Medulla oblongata (tissue), 1 donor: Measurements from ENCODE around the gene SETBP1.
"Not testable (repeated sequence)": the region's sequence is repeated elsewhere in the genome, so short reads cannot be mapped to it uniquely, and the experiment has no call there.

Experiments
- DNase-seq: peaks from one replicate; pipeline ENCODE4 v3.0.0-alpha.2; 2015; ENCODE audit errors: extremely low spot score

SETBP1 gene

DNA sequence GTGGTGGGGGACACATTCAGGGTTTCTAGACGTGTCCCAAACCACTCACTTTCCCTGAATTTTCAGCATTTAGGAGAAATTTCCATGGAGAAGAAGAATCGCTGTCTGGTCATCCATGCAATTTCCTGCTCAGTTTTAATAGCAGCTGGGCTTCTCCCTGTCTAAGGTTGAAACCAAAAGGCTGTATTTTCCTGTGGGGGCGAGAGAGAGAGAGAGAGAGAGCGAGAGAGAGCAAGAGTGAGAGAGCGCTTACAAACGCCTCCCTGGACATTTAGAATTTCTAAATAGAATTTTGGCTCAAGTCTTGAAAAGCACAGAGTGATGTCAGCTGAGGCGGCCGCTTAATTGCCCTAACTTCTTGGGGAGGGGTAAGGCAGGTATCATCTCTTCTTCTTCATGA lies 110.8 kb downstream of the SETBP1 start:
- DNase-seq, result no peak

GRCh38 chr18:44792456-44793061 lies 111.9 kb downstream of the SETBP1 start:
- no peak for DNase-seq

- DNase-seq, result no peak
Measured at GRCh38 chr18:44793194-44793593, 112.5 kb downstream of the SETBP1 start.

GRCh38 chr18:44793685-44794084 lies 113.0 kb downstream of the SETBP1 start:
- DNase-seq, result no peak

- DNase-seq, result no peak
Measured at GRCh38 chr18:44795241-44795640, 114.6 kb downstream of the SETBP1 start.

DNA sequence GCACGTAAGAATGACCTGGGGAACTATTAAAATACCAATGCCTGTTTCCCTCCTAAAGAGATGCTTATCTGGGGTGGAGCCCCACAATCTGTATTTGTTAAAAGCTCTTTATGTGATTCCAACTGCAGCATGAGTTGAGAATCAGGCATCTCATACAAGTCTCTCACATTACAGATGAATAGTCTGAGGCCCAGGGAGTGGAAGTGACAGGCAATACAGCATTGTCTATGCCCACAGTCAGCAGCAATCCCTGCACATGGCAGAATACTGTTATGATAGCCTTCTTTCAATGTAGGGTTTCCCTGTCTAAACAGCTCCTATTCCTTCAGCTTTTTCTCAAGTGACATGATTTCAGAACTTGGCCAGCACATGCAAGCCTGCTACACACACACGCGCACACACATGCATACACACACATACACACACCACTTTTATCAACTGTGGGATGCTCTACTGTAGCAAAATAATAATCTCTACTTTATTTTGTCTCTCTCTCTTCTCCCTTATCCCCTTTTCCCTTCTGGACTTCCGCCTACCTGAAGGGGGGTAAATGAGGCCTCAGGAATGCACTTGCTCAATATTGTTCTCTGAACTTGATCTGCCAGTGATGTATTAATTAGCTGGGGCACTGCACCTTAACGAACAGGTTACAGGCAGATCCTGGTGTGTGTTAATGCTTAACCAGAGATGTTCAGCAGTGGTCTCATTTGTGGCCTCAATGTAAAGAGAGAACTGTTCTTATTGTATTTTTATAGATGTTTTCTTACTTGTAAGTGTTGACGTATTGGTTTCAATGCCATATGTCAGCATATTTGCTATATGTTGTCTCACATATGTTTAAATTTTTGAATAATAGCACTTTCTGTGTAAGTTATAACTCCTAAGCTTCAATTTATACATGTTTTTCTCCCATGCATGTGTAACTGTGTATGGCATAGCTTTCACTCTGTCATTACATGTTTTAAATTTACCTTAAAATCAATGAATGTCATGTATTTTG lies 116.0 kb downstream of the SETBP1 start:
- peak; percentile 41 for DNase-seq

DNA sequence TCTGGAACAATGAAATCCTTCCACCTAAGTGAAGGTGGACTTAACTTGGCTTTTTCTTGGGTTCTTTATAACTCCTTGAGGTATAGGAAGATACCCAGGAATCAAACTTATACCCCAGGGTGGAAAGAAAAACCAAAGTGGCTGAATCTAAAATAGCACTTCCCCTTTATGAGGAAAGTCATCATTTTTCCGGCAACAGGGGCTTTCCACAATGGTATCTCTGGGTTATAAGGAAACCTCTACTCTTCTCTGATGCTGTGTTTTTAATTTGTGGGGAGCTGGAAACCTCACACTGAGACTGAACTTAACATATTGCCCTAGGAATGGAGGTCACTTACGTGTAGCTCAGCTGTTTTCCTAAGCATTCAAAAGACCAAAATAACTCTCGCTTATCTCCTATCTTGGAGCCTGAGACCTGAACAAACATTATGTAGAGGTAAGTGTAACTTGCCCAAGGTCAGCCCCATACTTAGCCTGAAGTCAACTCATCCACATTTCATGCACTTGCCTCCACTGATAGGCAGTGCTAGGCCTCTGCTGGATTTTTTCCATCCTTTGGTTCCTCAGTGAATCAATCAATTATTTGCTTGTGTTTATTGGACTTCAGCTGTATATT lies 117.9 kb downstream of the SETBP1 start:
- DNase-seq, result no peak

DNA sequence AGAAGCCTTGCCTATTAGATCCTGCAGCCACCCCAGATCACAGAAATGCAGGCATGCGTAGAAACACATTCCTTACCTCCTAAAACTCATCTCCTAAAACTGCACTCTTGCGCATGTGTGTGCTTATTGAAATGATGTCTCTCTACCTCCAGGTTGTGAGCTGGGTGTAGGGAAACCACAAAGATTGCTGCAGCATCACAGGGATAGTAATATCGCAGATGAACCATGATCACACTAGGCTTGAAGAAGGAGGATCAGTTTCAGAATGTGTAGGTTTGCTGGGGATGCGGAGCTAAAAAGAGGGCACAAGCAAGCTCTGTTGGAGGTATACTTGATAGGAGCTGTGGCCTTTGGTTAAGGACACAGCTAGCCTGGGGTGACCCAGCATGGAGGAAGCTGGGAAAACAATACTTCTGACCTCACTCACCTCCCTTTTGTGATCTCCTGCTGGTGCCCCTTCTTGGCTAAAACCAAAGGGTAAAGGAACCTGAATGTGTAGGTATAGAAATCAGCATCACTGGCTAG lies 118.8 kb downstream of the SETBP1 start:
- no peak for DNase-seq

- no peak for DNase-seq
Measured at GRCh38 chr18:44799907-44800421, 119.3 kb downstream of the SETBP1 start.

GRCh38 chr18:44800766-44801165 lies 120.1 kb downstream of the SETBP1 start:
- not testable (repeated sequence) for DNase-seq

- no peak for DNase-seq
Measured at GRCh38 chr18:44801781-44802180, 121.1 kb downstream of the SETBP1 start.

DNA sequence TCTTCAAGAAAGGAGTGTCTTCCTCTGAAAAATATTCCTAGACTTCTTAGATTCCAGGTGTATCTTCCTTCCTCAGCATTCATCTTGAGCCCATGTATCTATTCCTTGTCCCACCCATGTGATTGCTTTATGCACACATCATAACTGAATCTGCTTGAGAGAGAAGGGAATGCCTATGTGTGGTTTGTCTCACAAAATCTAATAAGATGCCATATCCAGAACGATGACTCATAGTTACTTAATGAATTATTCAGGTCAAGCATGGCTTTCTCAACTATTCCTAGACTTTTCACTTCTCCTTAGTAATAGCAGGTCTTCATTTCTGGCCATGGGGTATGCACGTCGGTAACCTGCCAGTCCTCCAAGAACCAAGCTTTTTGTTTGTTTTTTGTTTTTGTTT lies 121.8 kb downstream of the SETBP1 start:
- DNase-seq, result no peak

- no peak for DNase-seq
Measured at GRCh38 chr18:44803019-44803650, 122.4 kb downstream of the SETBP1 start.

GRCh38 chr18:44804033-44804432 lies 123.3 kb downstream of the SETBP1 start:
- no peak for DNase-seq

GRCh38 chr18:44805176-44805575 lies 124.5 kb downstream of the SETBP1 start:
- DNase-seq, result no peak

DNA sequence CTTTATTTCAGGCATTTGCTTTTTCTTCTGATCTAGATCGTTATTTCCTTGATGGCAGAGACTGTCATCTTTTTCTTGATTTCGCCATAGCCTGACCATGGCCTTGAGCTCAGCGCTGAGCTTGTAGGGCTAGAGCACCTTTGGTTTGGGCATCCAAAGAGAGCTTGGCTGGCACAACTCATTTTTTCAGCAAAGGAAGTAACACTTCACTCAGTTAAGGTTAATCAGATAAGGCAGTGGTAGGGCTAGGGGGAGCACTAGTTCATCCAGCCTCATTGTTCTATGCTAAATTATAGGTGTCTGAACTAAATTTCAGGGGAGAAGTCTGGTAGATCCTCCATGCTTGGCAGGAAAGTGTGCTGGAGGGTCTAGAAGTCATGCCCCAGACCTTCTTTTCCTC lies 125.0 kb downstream of the SETBP1 start:
- DNase-seq, result no peak

GRCh38 chr18:44807766-44808165 lies 127.1 kb downstream of the SETBP1 start:
- DNase-seq, result no peak

- DNase-seq, result no peak
Measured at GRCh38 chr18:44811572-44812125, 131.0 kb downstream of the SETBP1 start.

- DNase-seq, result no peak
Measured at GRCh38 chr18:44812426-44812825, 131.7 kb downstream of the SETBP1 start.

DNA sequence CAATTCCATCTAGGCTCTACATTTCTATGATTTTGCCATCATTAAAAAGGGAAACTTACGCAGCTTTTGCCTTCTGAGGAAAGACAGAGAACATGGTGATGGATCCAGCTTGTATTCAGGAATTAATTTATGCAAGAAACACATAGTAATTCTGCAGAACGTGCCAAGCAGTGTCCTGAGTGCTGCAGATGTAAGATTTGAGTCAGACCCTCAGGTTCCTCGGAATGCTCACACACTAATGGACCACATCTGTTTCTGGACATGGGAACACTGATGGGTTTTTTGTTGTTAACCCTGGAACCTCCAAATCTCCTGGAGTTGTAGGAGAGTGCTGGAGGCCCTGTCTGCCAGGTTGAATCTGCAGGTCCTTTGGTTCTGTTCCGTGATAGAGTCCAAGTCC lies 132.9 kb downstream of the SETBP1 start:
- DNase-seq, result no peak

DNA sequence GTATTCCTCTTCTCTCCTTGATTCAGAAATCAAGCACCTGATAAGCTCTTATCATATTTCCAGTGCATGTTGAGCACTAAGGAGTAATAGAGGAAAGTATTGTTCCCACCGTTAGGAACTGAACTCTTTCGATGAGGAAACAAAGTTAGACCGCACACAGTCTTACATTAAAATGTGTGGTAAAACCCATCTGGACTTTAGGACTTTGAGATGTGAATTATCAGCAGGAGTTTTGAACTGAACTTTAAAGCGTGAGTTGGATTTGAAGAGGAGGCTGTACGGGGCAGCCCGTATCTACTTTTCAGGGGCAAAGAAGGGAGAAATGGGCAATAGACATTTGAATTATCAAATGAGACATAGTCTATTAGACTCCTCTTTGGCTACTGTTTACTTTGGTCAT lies 134.4 kb downstream of the SETBP1 start:
- DNase-seq, result no peak
